Fibroblast of lung (primary cell): ENCODE results near the gene HAUS8. TPM values are rescaled to one million over a fixed set of nuclear protein-coding genes. Genes with fewer than 3 reads are reported as not detected.
A peak's percentile ranks its signal among the peaks of the same experiment; 100 is the strongest.

Source experiments
- DNase-seq, 2 donors: peaks; one replicate each; pipeline versions ENCODE4 v3.0.0 to v3.0.0-alpha.2; 2010; ENCODE audit warnings: low read depth in 2 of 2
- H2AFZ ChIP-seq: 2 replicates; pipeline ENCODE4 v1.5.1; 2012; ENCODE audit warnings: low read length, control low read depth, inconsistent platforms
- H3K27ac ChIP-seq: 2 replicates; pipeline ENCODE4 v1.5.1; 2011; ENCODE audit warnings: low read length, control low read depth; ENCODE audit not compliant: insufficient read depth
- H3K27me3 ChIP-seq: 2 replicates; pipeline ENCODE4 v1.5.1; 2011; ENCODE audit warnings: mild to moderate bottlenecking, low read length; ENCODE audit not compliant: control insufficient read depth, insufficient read depth
- H3K36me3 ChIP-seq: 2 replicates; pipeline ENCODE4 v1.5.1; 2011; ENCODE audit warnings: low read length; ENCODE audit not compliant: control insufficient read depth, insufficient read depth
- H3K4me1 ChIP-seq: 2 replicates; pipeline ENCODE4 v1.5.1; 2011; ENCODE audit warnings: low read length; ENCODE audit not compliant: control insufficient read depth, insufficient read depth; ENCODE audit errors: extremely low read depth
- H3K4me2 ChIP-seq: 2 replicates; pipeline ENCODE4 v1.5.1; 2011; ENCODE audit warnings: low read length, control low read depth; ENCODE audit not compliant: insufficient read depth; ENCODE audit errors: extremely low read depth
- H3K4me3 ChIP-seq, 4 experiments: fragments of 200-600 bp in 1 of 4; sonication (generic) in 1 of 4; replicated peaks in 1 of 4; 2 replicates each; pipeline ENCODE4 v1.5.1; 2011 to 2016; ENCODE audit warnings: low read length in 4 of 4, low read depth in 3 of 4, mild to moderate bottlenecking in 3 of 4, control low read depth in 2 of 4, inconsistent platforms in 1 of 4, mixed read lengths in 1 of 4; ENCODE audit not compliant: insufficient read depth in 1 of 4; ENCODE audit errors: control extremely low read depth in 1 of 4
- H3K79me2 ChIP-seq: 2 replicates; pipeline ENCODE4 v1.5.1; 2012; ENCODE audit warnings: mild to moderate bottlenecking, low read length, inconsistent platforms; ENCODE audit not compliant: control insufficient read depth, insufficient read depth
- H3K9ac ChIP-seq: 2 replicates; pipeline ENCODE4 v1.5.1; 2011; ENCODE audit warnings: mild to moderate bottlenecking, low read length, control low read depth; ENCODE audit not compliant: insufficient read depth
- H3K9me3 ChIP-seq: 2 replicates; pipeline ENCODE4 v1.5.1; 2012; ENCODE audit warnings: low read depth, low read length; ENCODE audit not compliant: control insufficient read depth, insufficient read depth
- H4K20me1 ChIP-seq: 2 replicates; pipeline ENCODE4 v1.5.1; 2011; ENCODE audit warnings: low read length; ENCODE audit not compliant: control insufficient read depth, insufficient read depth; ENCODE audit errors: extremely low read depth
- CTCF ChIP-seq, 2 donors: IDR thresholded peaks in 1 of 2; conservative IDR thresholded peaks in 1 of 2; 1 replicate in 1 of 2; 2 replicates in 1 of 2; pipeline ENCODE4 v1.5.1; 2011 to 2012; ENCODE audit warnings: low read length in 2 of 2, control low read depth in 1 of 2, inconsistent platforms in 1 of 2, low read depth in 1 of 2, mild to moderate bottlenecking in 1 of 2
- EZH2 ChIP-seq: IDR thresholded peaks from 2 replicates; pipeline ENCODE4 v1.5.1; 2012; ENCODE audit warnings: low read length, control low read depth, mild to moderate bottlenecking; ENCODE audit errors: missing control alignments
- polyA plus RNA-seq, 2 donors: library from polyadenylated mRNA; depleted of rRNA in 1 of 2; stranded (reverse) in 1 of 2; unstranded in 1 of 2; fragments of >200 nt; gene quantifications; 2 replicates each; pipeline ENCODE4 v1.2.1, GENCODE V29; 2011 to 2012; ENCODE audit warnings: missing spikeins in 1 of 2
- total RNA-seq: library from RNA; depleted of rRNA; stranded (reverse); fragments of >200 nt; gene quantifications from 2 replicates; pipeline ENCODE4 v1.2.1, GENCODE V29; 2014

The HAUS8 gene
- total and polyA plus RNA-seq, 2 donors (not counting 1 experiment from before 2014, with no cell fraction given): 2.0 to 6.7 TPM

- TF ChIP-seq CTCF (conservative IDR thresholded peaks at IDR 0.05 in 1 of 2, IDR thresholded peaks at IDR 0.05 in 1 of 2; ENCODE audit: low read depth in 1 of 2, low read length in 2 of 2) (no peak), EZH2 (no peak)
- peaks cover 75% of the 10 kb centered on the region for H3K79me2 ChIP-seq
- no peaks in the 10 kb centered on the region for H4K20me1 ChIP-seq
- no peak overlapping the region for H2AFZ ChIP-seq
- H3K27ac ChIP-seq: peak overlapping the region; percentile 36
- no peaks in the 10 kb centered on the region for H3K27me3 ChIP-seq
- H3K4me1 ChIP-seq: peaks cover 4% of the 10 kb centered on the region
- no peak overlapping the region for H3K4me2 ChIP-seq
- no peaks in the 10 kb centered on the region for H3K9me3 ChIP-seq
- H3K36me3 ChIP-seq: peaks cover 12% of the 10 kb centered on the region
- peak in 1 of 2 donors; percentile 61 for DNase-seq
- no peak overlapping the region for H3K9ac ChIP-seq
- no peak overlapping the region for H3K4me3 ChIP-seq
These were observed 39.2 kb upstream of the HAUS8 start for GRCh38 chr19:17114414-17114831.

GRCh38 chr19:17113127-17113785, 38.0 kb upstream of the HAUS8 start:
- Histone ChIP-seq H3K36me3 (peaks cover 12% of the 10 kb centered on the region), H3K4me3 (no peak overlapping the region), H4K20me1 (no peaks in the 10 kb centered on the region), H3K9ac (no peak overlapping the region), H3K9me3 (no peaks in the 10 kb centered on the region), H3K4me2 (no peak overlapping the region), H3K4me1 (peaks cover 7% of the 10 kb centered on the region), H3K27me3 (no peaks in the 10 kb centered on the region), H3K27ac (no peak overlapping the region), H2AFZ (no peak overlapping the region), H3K79me2 (peaks cover 71% of the 10 kb centered on the region)
- TF ChIP-seq EZH2 (no peak), CTCF (conservative IDR thresholded peaks at IDR 0.05 in 1 of 2, IDR thresholded peaks at IDR 0.05 in 1 of 2; ENCODE audit: low read depth in 1 of 2, low read length in 2 of 2) (no peak)
- no peak for DNase-seq

- Histone ChIP-seq H3K27ac (no peak overlapping the region), H3K36me3 (peaks cover 12% of the 10 kb centered on the region), H3K27me3 (no peaks in the 10 kb centered on the region), H3K4me2 (no peak overlapping the region), H3K9me3 (no peaks in the 10 kb centered on the region), H3K79me2 (peaks cover 69% of the 10 kb centered on the region), H3K4me1 (peaks cover 11% of the 10 kb centered on the region), H3K9ac (no peak overlapping the region), H4K20me1 (no peaks in the 10 kb centered on the region), H3K4me3 (no peak overlapping the region), H2AFZ (no peak overlapping the region)
- TF ChIP-seq CTCF (conservative IDR thresholded peaks at IDR 0.05 in 1 of 2, IDR thresholded peaks at IDR 0.05 in 1 of 2; ENCODE audit: low read depth in 1 of 2, low read length in 2 of 2) (no peak), EZH2 (no peak)
- no peak for DNase-seq
These were observed 37.4 kb upstream of the HAUS8 start for GRCh38 chr19:17112700-17113099.
